HFFc6 (cell line): ENCODE results near the gene ZNF304. TPM values are rescaled to one million over a fixed set of nuclear protein-coding genes. Genes with fewer than 3 reads are reported as not detected.
A peak's percentile ranks its signal among the peaks of the same experiment; 100 is the strongest.

ENCODE experiments used
- DNase-seq: peaks from one replicate; pipeline ENCODE4 v3.0.0-alpha.2; 2018
- H3K27ac Mint-ChIP-seq: 2 replicates; pipeline ENCODE4 v1.8.0; 2020; ENCODE audit warnings: mild to moderate bottlenecking, mixed read lengths
- H3K27me3 Mint-ChIP-seq: 2 replicates; pipeline ENCODE4 v1.8.0; 2021; ENCODE audit warnings: mild to moderate bottlenecking, moderate library complexity, mixed read lengths; ENCODE audit not compliant: insufficient read depth
- H3K36me3 Mint-ChIP-seq: 2 replicates; pipeline ENCODE4 v1.8.0; 2021; ENCODE audit warnings: low read depth, mixed read lengths
- H3K4me1 Mint-ChIP-seq: 2 replicates; pipeline ENCODE4 v1.8.0; 2020; ENCODE audit warnings: low read depth, mixed read lengths
- H3K4me3 Mint-ChIP-seq: 2 replicates; pipeline ENCODE4 v1.8.0; 2020; ENCODE audit warnings: mild to moderate bottlenecking, moderate library complexity, mixed read lengths
- H3K9me3 Mint-ChIP-seq: 2 replicates; pipeline ENCODE4 v1.8.0; 2020; ENCODE audit warnings: mild to moderate bottlenecking, mixed read lengths
- CTCF ChIP-seq: fragments of 200-600 bp; sonication (generic); IDR thresholded peaks from 2 replicates; pipeline ENCODE4 v1.5.0; 2021; ENCODE audit warnings: antibody characterized with exemption, mild to moderate bottlenecking
- total RNA-seq, 6 experiments: library from RNA; stranded (reverse); fragmentation: NEBNext Ultra II Directional; extraction: Animal tissue kit (Norgen Biotek cat#: 25700); gene quantifications; 2 replicates in 1 of 6; 3 replicates in 5 of 6; pipeline ENCODE4 v1.2.3, GENCODE V29; 2021

ZNF304 gene
- total RNA-seq, 6 experiments from 2014 or later: 7.1 to 8.1 (median 7.7) TPM

- DNase-seq: no peak
- H3K36me3 Mint-ChIP-seq: peaks cover 94% of the 10 kb centered on the region
- peaks cover 75% of the 10 kb centered on the region for H3K9me3 Mint-ChIP-seq
- H3K27ac Mint-ChIP-seq: no peak overlapping the region
- H3K27me3 Mint-ChIP-seq: no peaks in the 10 kb centered on the region
- no peak overlapping the region for H3K4me3 Mint-ChIP-seq
- no peak for TF ChIP-seq CTCF
- no peaks in the 10 kb centered on the region for H3K4me1 Mint-ChIP-seq
Observed at GRCh38 chr19:57376151-57376550, 25.1 kb downstream of the ZNF304 start.

- Mint-ChIP-seq H3K27ac (no peak overlapping the region), H3K9me3 (peaks cover 75% of the 10 kb centered on the region), H3K36me3 (peaks cover 79% of the 10 kb centered on the region), H3K4me3 (no peak overlapping the region), H3K4me1 (no peaks in the 10 kb centered on the region), H3K27me3 (no peaks in the 10 kb centered on the region)
- TF ChIP-seq CTCF: no peak
- no peak for DNase-seq
Observed at GRCh38 chr19:57377498-57378146, 26.6 kb downstream of the ZNF304 start.

- H3K36me3 Mint-ChIP-seq: peaks cover 46% of the 10 kb centered on the region
- no peak for TF ChIP-seq CTCF
- H3K4me1 Mint-ChIP-seq: no peaks in the 10 kb centered on the region
- no peak overlapping the region for H3K27ac Mint-ChIP-seq
- H3K27me3 Mint-ChIP-seq: no peaks in the 10 kb centered on the region
- DNase-seq: no peak
- H3K9me3 Mint-ChIP-seq: peaks cover 44% of the 10 kb centered on the region
- no peak overlapping the region for H3K4me3 Mint-ChIP-seq
Observed at GRCh38 chr19:57380923-57381322, 29.9 kb downstream of the ZNF304 start.

- Mint-ChIP-seq H3K36me3 (peaks cover 26% of the 10 kb centered on the region), H3K4me1 (no peaks in the 10 kb centered on the region), H3K4me3 (no peak overlapping the region), H3K9me3 (peaks cover 24% of the 10 kb centered on the region), H3K27ac (no peak overlapping the region), H3K27me3 (no peaks in the 10 kb centered on the region)
- TF ChIP-seq CTCF: no peak
- no peak for DNase-seq
Observed at GRCh38 chr19:57382806-57383488, 31.9 kb downstream of the ZNF304 start.

GRCh38 chr19:57389194-57389729 is 38.2 kb downstream of the ZNF304 start:
- peak overlapping the region; percentile 89 for H3K27ac Mint-ChIP-seq
- H3K36me3 Mint-ChIP-seq: peaks cover 27% of the 10 kb centered on the region
- TF ChIP-seq CTCF: no peak
- peak overlapping the region; percentile 97 for H3K4me3 Mint-ChIP-seq
- DNase-seq: no peak
- H3K9me3 Mint-ChIP-seq: no peaks in the 10 kb centered on the region
- no peaks in the 10 kb centered on the region for H3K27me3 Mint-ChIP-seq
- peaks cover 26% of the 10 kb centered on the region for H3K4me1 Mint-ChIP-seq
